Muscle layer of colon (tissue), 2 donors: ENCODE measurements around the gene FOXP4.
A peak's percentile ranks its signal among the peaks of the same experiment; 100 is the strongest.

Experiments
- H3K27ac ChIP-seq: one replicate; pipeline ENCODE4 v1.7.0; 2013; ENCODE audit warnings: low read depth, mild to moderate bottlenecking, low read length, moderate library complexity
- H3K27me3 ChIP-seq, 2 donors: one replicate each; pipeline ENCODE4 v1.7.0; 2013; ENCODE audit warnings: low read length in 2 of 2, mild to moderate bottlenecking in 2 of 2; ENCODE audit not compliant: insufficient read depth in 2 of 2, control insufficient read depth in 1 of 2
- H3K36me3 ChIP-seq: one replicate; pipeline ENCODE4 v1.7.0; 2013; ENCODE audit warnings: mild to moderate bottlenecking, low read length; ENCODE audit not compliant: insufficient read depth
- H3K4me1 ChIP-seq: one replicate; pipeline ENCODE4 v1.7.0; 2013; ENCODE audit warnings: mild to moderate bottlenecking, low read length; ENCODE audit not compliant: insufficient read depth
- H3K4me3 ChIP-seq, 2 donors: one replicate each; pipeline ENCODE4 v1.7.0; 2013; ENCODE audit warnings: low read length in 2 of 2, low read depth in 1 of 2, mild to moderate bottlenecking in 1 of 2, moderate library complexity in 1 of 2
- H3K9ac ChIP-seq: one replicate; pipeline ENCODE4 v1.7.0; 2013; ENCODE audit warnings: low read length
- H3K9me3 ChIP-seq: one replicate; pipeline ENCODE4 v1.7.0; 2013; ENCODE audit warnings: mild to moderate bottlenecking, low read length
- donor health status: abdominal sarcoma.
- donor health status: Adenocarcinoma of cecum.

Gene FOXP4

GRCh38 chr6:41570259-41570615 is 24.1 kb downstream of the FOXP4 start:
- peak overlapping the region; percentile 65 for H3K27ac ChIP-seq
- H3K36me3 ChIP-seq, result peaks cover 26% of the 10 kb centered on the region
- H3K4me3 ChIP-seq, result no peak overlapping the region
- no peak overlapping the region for H3K9ac ChIP-seq
- no peaks in the 10 kb centered on the region for H3K27me3 ChIP-seq
- H3K4me1 ChIP-seq, result peaks cover 46% of the 10 kb centered on the region
- no peaks in the 10 kb centered on the region for H3K9me3 ChIP-seq

DNA sequence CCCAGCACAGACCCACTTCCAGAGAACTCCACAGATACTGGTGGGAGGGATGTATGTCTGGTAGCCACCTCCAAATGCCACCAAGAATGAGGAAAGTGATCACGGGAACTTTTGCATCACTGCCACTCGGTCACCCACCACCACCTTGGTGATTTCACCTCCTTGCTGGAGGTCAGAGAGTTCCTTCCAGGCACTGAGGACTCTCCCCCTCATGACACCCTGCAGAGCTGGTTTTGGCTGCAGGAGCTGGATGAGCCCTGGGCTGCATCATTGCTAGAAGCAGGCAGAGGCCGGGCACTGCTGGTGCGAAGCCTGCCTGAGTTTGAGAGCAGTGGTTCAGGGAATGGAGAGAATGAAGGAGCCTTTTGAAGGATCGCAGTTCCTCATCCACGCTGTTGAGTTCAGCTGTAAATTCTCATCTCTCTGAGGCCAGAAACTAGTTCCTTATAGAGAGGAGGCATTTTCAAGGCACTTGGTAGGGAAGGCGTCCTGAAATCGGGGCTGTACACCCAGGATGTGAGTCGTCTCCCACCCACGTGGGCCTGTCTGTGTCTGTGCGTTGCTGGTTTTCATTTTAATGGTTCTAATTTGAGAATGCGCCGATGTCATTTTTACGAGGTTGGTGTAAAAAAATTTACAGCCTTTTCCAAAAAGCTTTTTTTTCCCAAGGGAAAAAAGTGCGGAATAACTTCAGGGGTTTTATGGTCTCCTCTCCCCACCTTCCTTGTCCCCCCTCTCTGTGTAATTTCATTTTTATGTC is 25.0 kb downstream of the FOXP4 start:
- Histone ChIP-seq H3K27me3 (no peaks in the 10 kb centered on the region), H3K36me3 (peaks cover 16% of the 10 kb centered on the region), H3K4me3 (no peak overlapping the region), H3K4me1 (peaks cover 46% of the 10 kb centered on the region), H3K9ac (no peak overlapping the region), H3K27ac (peak overlapping the region; percentile 65), H3K9me3 (no peaks in the 10 kb centered on the region)

DNA sequence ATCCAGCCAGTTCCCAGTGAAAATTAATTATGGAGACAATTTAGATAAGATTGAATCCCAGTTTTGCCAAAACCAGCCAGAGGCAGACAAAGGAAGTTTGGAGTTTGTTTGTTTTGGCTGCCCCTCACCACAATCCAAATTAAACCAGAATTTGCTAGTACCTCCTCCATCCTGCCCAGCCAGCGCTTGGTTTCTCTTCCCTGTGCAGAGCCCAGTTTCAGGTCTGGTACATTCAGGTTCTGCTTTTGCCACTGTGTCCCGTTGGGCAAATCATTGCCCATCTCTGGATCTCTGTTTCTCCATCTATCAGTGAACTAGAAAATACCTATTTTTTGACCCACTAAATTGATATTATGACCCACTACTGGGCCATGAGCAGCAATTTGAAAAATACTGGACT is 26.4 kb downstream of the FOXP4 start:
- Histone ChIP-seq H3K27me3 (no peaks in the 10 kb centered on the region), H3K4me1 (peaks cover 50% of the 10 kb centered on the region), H3K4me3 (no peak overlapping the region), H3K36me3 (peaks cover 4% of the 10 kb centered on the region), H3K9me3 (no peaks in the 10 kb centered on the region), H3K9ac (no peak overlapping the region), H3K27ac (peak overlapping the region; percentile 65)

- H3K36me3 ChIP-seq, result peaks cover 4% of the 10 kb centered on the region
- peaks cover 54% of the 10 kb centered on the region for H3K4me1 ChIP-seq
- H3K27me3 ChIP-seq, result no peaks in the 10 kb centered on the region
Observed at GRCh38 chr6:41573276-41573675, 27.1 kb downstream of the FOXP4 start.

GRCh38 chr6:41573985-41574384 is 27.8 kb downstream of the FOXP4 start:
- Histone ChIP-seq H3K9ac (no peak overlapping the region), H3K27me3 (no peaks in the 10 kb centered on the region), H3K4me3 (no peak overlapping the region), H3K27ac (no peak overlapping the region), H3K36me3 (peaks cover 4% of the 10 kb centered on the region), H3K9me3 (no peaks in the 10 kb centered on the region), H3K4me1 (peaks cover 52% of the 10 kb centered on the region)

More at GRCh38 chr6:41573276-41573675, 27.1 kb downstream of the FOXP4 start:
- Histone ChIP-seq H3K9ac (no peak overlapping the region), H3K27ac (no peak overlapping the region), H3K9me3 (no peaks in the 10 kb centered on the region), H3K4me3 (no peak overlapping the region)

DNA sequence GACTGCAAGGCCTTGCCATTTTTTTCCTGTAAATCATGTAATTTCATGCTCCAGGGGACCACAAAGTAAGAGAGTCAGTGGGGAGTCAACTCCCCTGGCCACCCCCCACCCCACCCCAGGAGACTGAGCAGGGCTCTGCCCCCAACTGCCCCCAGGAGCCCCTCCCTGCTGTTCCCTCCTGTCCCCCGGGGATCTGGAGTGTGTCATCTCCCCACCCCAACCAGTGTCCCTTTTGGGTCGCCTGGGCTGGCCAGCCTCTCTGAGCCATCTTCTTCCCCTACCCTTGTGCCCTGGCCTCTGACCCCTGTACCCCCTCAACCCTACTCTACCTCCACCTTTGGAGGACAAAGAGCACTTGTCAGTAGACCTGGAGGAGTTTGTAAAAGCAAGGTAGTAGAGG is 29.4 kb downstream of the FOXP4 start:
- H3K9me3 ChIP-seq, result no peaks in the 10 kb centered on the region
- no peak overlapping the region for H3K27ac ChIP-seq
- no peaks in the 10 kb centered on the region for H3K27me3 ChIP-seq
- no peak overlapping the region for H3K9ac ChIP-seq
- peaks cover 8% of the 10 kb centered on the region for H3K36me3 ChIP-seq
- peaks cover 41% of the 10 kb centered on the region for H3K4me1 ChIP-seq
- no peak overlapping the region for H3K4me3 ChIP-seq

GRCh38 chr6:41576667-41577066 is 30.5 kb downstream of the FOXP4 start:
- peaks cover 42% of the 10 kb centered on the region for H3K4me1 ChIP-seq
- H3K27ac ChIP-seq, result no peak overlapping the region
- no peak overlapping the region for H3K9ac ChIP-seq
- H3K27me3 ChIP-seq, result no peaks in the 10 kb centered on the region
- no peaks in the 10 kb centered on the region for H3K9me3 ChIP-seq
- H3K4me3 ChIP-seq, result no peak overlapping the region
- H3K36me3 ChIP-seq, result peaks cover 14% of the 10 kb centered on the region

DNA sequence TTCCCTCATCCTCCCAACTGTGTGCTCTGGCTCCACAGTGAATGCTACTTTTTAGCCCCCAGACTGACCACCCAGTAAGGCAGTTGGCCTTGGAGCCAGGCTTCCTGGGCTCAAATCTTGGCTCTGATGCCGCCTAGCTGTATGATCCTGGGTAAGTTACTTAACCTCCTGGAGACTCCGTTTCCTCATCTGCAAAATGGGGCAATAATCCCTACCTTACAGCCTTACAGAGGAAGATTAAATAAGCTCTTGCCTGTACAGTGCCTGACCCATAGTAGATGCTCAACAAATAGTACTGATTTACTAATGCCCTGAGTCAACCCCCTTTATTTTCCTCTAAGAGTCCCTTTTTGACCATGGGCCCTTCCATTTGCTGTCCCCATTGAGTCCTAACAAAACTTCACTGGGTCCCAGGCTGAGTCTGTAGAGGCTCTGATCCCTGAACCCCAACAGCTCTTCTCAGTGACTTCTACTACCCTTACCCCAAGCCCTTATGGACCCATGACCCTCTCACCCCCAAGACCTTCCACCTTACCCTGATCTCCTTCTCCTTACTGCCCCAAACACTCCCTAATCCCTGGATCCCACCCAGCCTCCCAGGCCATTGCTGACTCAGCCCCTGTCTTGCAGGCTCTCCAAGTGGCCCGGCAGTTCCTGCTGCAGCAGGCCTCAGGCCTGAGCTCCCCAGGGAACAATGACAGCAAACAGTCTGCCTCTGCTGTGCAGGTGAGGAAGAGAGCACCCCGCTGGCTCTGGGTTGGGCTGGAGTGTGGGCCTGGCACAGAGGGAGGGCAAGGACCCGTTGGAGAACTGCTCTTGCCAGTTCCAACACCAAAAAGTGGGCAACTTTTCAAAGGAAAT is 31.4 kb downstream of the FOXP4 start:
- H3K36me3 ChIP-seq, result peaks cover 14% of the 10 kb centered on the region
- no peaks in the 10 kb centered on the region for H3K9me3 ChIP-seq
- no peak overlapping the region for H3K27ac ChIP-seq
- H3K4me3 ChIP-seq, result no peak overlapping the region
- H3K27me3 ChIP-seq, result no peaks in the 10 kb centered on the region
- peaks cover 37% of the 10 kb centered on the region for H3K4me1 ChIP-seq
- H3K9ac ChIP-seq, result no peak overlapping the region

DNA sequence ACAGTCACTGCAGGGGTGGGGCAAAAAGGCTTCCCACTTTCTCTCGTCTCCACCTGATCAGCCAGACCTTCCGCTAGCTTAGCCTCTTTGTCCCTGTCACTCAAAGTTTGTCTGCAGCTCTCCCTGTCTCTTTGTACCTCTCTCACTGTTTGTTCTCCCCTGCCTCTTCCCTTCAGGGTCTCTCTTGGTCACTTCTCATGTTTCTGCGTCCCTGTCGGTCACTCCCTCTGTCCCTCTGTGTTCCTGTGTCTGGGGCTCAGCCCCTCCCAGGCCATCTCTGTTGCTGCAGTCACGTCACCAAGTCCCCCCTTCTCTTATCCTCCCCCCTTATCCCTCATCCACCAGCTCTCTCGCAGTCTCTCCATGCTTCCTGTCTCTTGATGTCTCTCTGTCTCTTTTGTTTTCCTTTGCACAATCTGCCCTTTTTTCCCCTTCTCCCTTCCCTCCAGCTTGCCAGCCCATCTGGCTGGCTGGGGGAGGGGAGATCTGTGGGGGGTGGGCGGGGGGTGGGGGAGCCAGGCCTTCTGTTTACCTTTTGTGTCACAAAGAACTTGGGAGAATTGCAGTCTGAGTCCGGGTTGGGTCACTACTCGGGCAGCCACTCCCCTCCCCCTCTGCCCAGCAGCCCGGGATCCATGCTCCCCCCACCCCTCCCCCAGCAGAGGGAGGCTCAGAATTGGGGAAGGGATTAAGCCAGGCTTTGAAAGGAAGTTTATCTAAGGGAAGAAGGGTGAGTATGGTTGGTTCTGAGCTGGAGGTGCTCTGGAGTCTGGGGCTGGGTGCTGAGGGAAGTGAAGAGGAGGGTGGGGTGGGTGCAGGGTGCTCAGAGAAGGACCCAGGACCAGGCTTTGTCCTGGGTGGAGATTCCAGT is 32.3 kb downstream of the FOXP4 start:
- H3K9ac ChIP-seq, result no peak overlapping the region
- no peaks in the 10 kb centered on the region for H3K27me3 ChIP-seq
- H3K4me3 ChIP-seq, result no peak overlapping the region
- H3K27ac ChIP-seq, result no peak overlapping the region
- peaks cover 16% of the 10 kb centered on the region for H3K36me3 ChIP-seq
- peaks cover 36% of the 10 kb centered on the region for H3K4me1 ChIP-seq
- H3K9me3 ChIP-seq, result no peaks in the 10 kb centered on the region

DNA sequence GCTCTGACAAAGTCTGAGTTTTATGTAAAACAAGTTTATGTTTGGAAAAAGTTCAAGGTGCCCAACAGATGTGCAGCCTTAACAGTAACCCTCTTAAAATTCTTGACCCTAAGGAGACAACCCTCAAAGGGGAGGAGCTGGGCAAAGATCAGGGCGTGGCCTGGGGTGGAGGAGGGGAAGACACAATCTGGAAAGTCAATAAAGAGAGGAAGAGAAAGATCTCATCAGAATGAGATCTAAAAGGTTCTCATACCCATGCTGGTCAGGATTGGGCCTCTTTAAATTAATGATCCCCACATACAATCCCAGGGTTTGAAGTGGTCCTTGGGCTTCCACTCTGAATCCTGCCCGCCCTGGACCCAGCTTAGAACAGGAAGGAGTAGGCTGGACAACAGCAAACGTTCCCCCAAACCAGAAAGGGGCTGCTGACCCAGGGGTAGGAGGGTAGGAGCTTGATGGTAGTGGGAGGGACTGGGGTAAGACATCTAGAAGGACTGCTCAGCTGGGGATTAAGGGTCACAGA is 33.0 kb downstream of the FOXP4 start:
- H3K9me3 ChIP-seq, result no peaks in the 10 kb centered on the region
- peaks cover 18% of the 10 kb centered on the region for H3K36me3 ChIP-seq
- H3K9ac ChIP-seq, result no peak overlapping the region
- no peaks in the 10 kb centered on the region for H3K27me3 ChIP-seq
- H3K4me1 ChIP-seq, result peaks cover 36% of the 10 kb centered on the region
- no peak overlapping the region for H3K4me3 ChIP-seq
- no peak overlapping the region for H3K27ac ChIP-seq

GRCh38 chr6:41580690-41581089 is 34.5 kb downstream of the FOXP4 start:
- H3K27ac ChIP-seq, result no peak overlapping the region
- no peaks in the 10 kb centered on the region for H3K27me3 ChIP-seq
- H3K4me3 ChIP-seq, result no peak overlapping the region
- H3K36me3 ChIP-seq, result peaks cover 18% of the 10 kb centered on the region
- no peak overlapping the region for H3K9ac ChIP-seq
- H3K9me3 ChIP-seq, result no peaks in the 10 kb centered on the region
- H3K4me1 ChIP-seq, result peaks cover 36% of the 10 kb centered on the region
